A673 (cell line): ENCODE measurements around the gene GPR26. TPM values are rescaled to one million over a fixed set of nuclear protein-coding genes. Genes with fewer than 3 reads are reported as not detected.

Source experiments
- BruUV-seq: library from RNA; stranded (reverse); fragments of 400-500 nt; replicated peaks from 2 replicates; lab custom pipeline; 2021; lab: Mats Ljungman, UMichigan
- CTCF ChIA-PET: fragments of 300-600 bp; sonication (Branson Sonifier 250); formaldehyde crosslinking; loops from one replicate; lab custom pipeline; 2022; ENCODE audit warnings: antibody characterized with exemption; lab: Charles Lee
- POLR2A ChIA-PET: fragments of 300-600 bp; sonication (Branson Sonifier 250); formaldehyde crosslinking; loops from one replicate; lab custom pipeline; 2022; ENCODE audit warnings: antibody characterized with exemption; ENCODE audit not compliant: low non-redundant PET; lab: Charles Lee
- DNase-seq: peaks from one replicate; pipeline ENCODE4 v3.0.0-alpha.2; 2015; ENCODE audit warnings: low spot score
- H3K27ac ChIP-seq: fragments of 200-600 bp; sonication (generic); 2 replicates; pipeline ENCODE4 v1.5.1; 2016; ENCODE audit warnings: mixed run types, low read depth, mild to moderate bottlenecking, mixed read lengths, antibody characterized with exemption, low read length; ENCODE audit not compliant: poor library complexity, severe bottlenecking
- H3K27me3 ChIP-seq: fragments of 200-600 bp; sonication (generic); replicated peaks from 2 replicates; pipeline ENCODE4 v1.6.1; 2017; ENCODE audit warnings: mixed run types, low read depth, mild to moderate bottlenecking, mixed read lengths, antibody characterized with exemption, low read length; ENCODE audit not compliant: insufficient read depth, poor library complexity
- H3K36me3 ChIP-seq: fragments of 200-600 bp; sonication (generic); 2 replicates; pipeline ENCODE4 v1.6.1; 2016; ENCODE audit warnings: mixed run types, mild to moderate bottlenecking, mixed read lengths, antibody characterized with exemption, low read length; ENCODE audit not compliant: insufficient read depth, poor library complexity, severe bottlenecking
- H3K4me1 ChIP-seq: fragments of 200-600 bp; sonication (generic); 2 replicates; pipeline ENCODE4 v1.6.1; 2017; ENCODE audit warnings: mixed run types, mild to moderate bottlenecking, mixed read lengths, antibody characterized with exemption, low read length; ENCODE audit not compliant: insufficient read depth, poor library complexity, severe bottlenecking
- H3K4me3 ChIP-seq: fragments of 200-600 bp; sonication (generic); 2 replicates; pipeline ENCODE4 v1.5.1; 2016; ENCODE audit warnings: low read depth, mixed run types, mild to moderate bottlenecking, mixed read lengths, low read length; ENCODE audit not compliant: poor library complexity, severe bottlenecking
- H3K9me3 ChIP-seq: fragments of 200-600 bp; sonication (generic); 2 replicates; pipeline ENCODE4 v1.6.1; 2016; ENCODE audit warnings: mixed run types, low read depth, mild to moderate bottlenecking, mixed read lengths, antibody characterized with exemption, low read length; ENCODE audit not compliant: poor library complexity, severe bottlenecking
- CTCF ChIP-seq: fragments of 300-800, 200-600 bp; sonication (generic); conservative IDR thresholded peaks from 2 replicates; pipeline ENCODE4 v1.5.1; 2017; ENCODE audit warnings: low read depth, mild to moderate bottlenecking, antibody characterized with exemption, low read length, moderate library complexity, mixed read lengths
- EZH2 ChIP-seq: fragments of 200-600 bp; sonication (generic); IDR thresholded peaks from 2 replicates; pipeline ENCODE4 v1.6.1; 2017; ENCODE audit warnings: borderline replicate concordance, low read depth, mild to moderate bottlenecking, mixed read lengths, antibody characterized with exemption, low read length; ENCODE audit not compliant: poor library complexity, severe bottlenecking
- intact Hi-C: fragments of 100-400 bp; cut with micrococcal nuclease; formaldehyde crosslinking; loops from one replicate; pipeline ENCODE4 v1.10.0; 2022; ENCODE audit not compliant: unreplicated experiment
- total RNA-seq: library from RNA; stranded (reverse); gene quantifications from 2 replicates; pipeline ENCODE4 v1.2.3, GENCODE V29; 2021

Gene GPR26
- total RNA-seq, 1 experiment from 2014 or later = not detected

GRCh38 chr10:123722351-123722750 is 56.2 kb downstream of the GPR26 start:
- Histone ChIP-seq H3K4me1 (no peaks in the 10 kb centered on the region), H3K27me3 (peaks cover 16% of the 10 kb centered on the region), H3K4me3 (no peak overlapping the region), H3K9me3 (no peaks in the 10 kb centered on the region), H3K27ac (no peak overlapping the region), H3K36me3 (no peaks in the 10 kb centered on the region)
- DNase-seq = no peak
- ChIA-PET POLR2A (no interaction called here), CTCF (no interaction called here)
- intact Hi-C loops = no loop called here
- TF ChIP-seq CTCF (no peak), EZH2 (no peak)
- no TSS peak for BruUV-seq

GRCh38 chr10:123724747-123725146 is 58.6 kb downstream of the GPR26 start:
- Histone ChIP-seq H3K27me3 (peaks cover 15% of the 10 kb centered on the region), H3K36me3 (no peaks in the 10 kb centered on the region), H3K27ac (no peak overlapping the region), H3K4me3 (no peak overlapping the region), H3K9me3 (no peaks in the 10 kb centered on the region), H3K4me1 (no peaks in the 10 kb centered on the region)
- BruUV-seq = no TSS peak
- ChIA-PET POLR2A (no interaction called here), CTCF (no interaction called here)
- TF ChIP-seq CTCF (no peak), EZH2 (no peak)
- DNase-seq = no peak
- intact Hi-C loops = no loop called here

DNA sequence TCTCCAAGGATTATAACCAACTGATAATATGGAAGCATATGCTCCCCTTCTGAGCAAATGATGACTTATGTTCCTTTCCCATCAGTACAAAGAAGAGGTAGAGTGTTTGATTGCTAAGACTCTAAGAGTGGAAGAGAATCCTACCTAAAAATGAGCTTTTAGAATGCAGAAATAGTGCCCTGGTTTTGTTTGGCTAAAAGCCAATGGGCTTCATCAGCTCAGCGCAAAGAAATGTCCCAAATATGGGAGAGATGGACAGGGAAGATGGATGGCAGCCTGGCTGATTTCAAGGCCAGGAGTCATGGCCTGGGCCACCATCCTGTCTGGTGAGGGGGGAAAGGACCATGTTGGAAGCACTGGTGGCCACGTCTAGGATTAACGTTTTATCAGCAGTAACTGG is 60.2 kb downstream of the GPR26 start:
- no peaks in the 10 kb centered on the region for H3K36me3 ChIP-seq
- ChIA-PET CTCF (no interaction called here), POLR2A (no interaction called here)
- TF ChIP-seq EZH2 (no peak), CTCF (no peak)
- H3K4me3 ChIP-seq = no peak overlapping the region
- no peaks in the 10 kb centered on the region for H3K4me1 ChIP-seq
- DNase-seq = no peak
- no peak overlapping the region for H3K27ac ChIP-seq
- peaks cover 15% of the 10 kb centered on the region for H3K27me3 ChIP-seq
- intact Hi-C loops = no loop called here
- no peaks in the 10 kb centered on the region for H3K9me3 ChIP-seq
- BruUV-seq = no TSS peak
